Mesenchymal stem cell (in vitro differentiated cells and primary cell): ENCODE results near the gene DIS3L2.
"Not testable (repeated sequence)": the region's sequence is repeated elsewhere in the genome, so short reads cannot be mapped to it uniquely, and the experiment has no call there.

Experiments used
- DNase-seq: peaks from one replicate; pipeline ENCODE4 v3.0.0-alpha.2; 2013
- H2AFZ ChIP-seq: one replicate; pipeline ENCODE4 v1.6.1; 2013; ENCODE audit warnings: low read depth, mild to moderate bottlenecking, control low read depth, inconsistent platforms, low read length, moderate library complexity
- H2AK5ac ChIP-seq: 2 replicates; pipeline ENCODE4 v1.6.1; 2013; ENCODE audit warnings: low read length, moderate library complexity, mild to moderate bottlenecking, inconsistent platforms; ENCODE audit not compliant: severe bottlenecking
- H2BK120ac ChIP-seq: one replicate; pipeline ENCODE4 v1.6.1; 2013; ENCODE audit warnings: low read depth, mild to moderate bottlenecking, inconsistent platforms, low read length, moderate library complexity
- H2BK12ac ChIP-seq, 2 experiments: one replicate each; pipeline ENCODE4 v1.6.1; 2013; ENCODE audit warnings: inconsistent platforms in 2 of 2, low read length in 2 of 2, mild to moderate bottlenecking in 2 of 2, moderate library complexity in 2 of 2, control low read depth in 1 of 2
- H2BK15ac ChIP-seq: one replicate; pipeline ENCODE4 v1.6.1; 2013; ENCODE audit warnings: mild to moderate bottlenecking, low read depth, inconsistent platforms; ENCODE audit not compliant: poor library complexity, severe bottlenecking
- H2BK5ac ChIP-seq: 2 replicates; pipeline ENCODE4 v1.6.1; 2013; ENCODE audit warnings: low read depth, mild to moderate bottlenecking, low read length, control low read depth, inconsistent platforms; ENCODE audit not compliant: poor library complexity, severe bottlenecking
- H3K14ac ChIP-seq, 2 experiments: one replicate each; pipeline ENCODE4 v1.6.1; 2013; ENCODE audit warnings: inconsistent platforms in 2 of 2, low read length in 2 of 2, control low read depth in 1 of 2, mild to moderate bottlenecking in 1 of 2, moderate library complexity in 1 of 2
- H3K18ac ChIP-seq, 2 experiments: one replicate each; pipeline ENCODE4 v1.6.1; 2013; ENCODE audit warnings: inconsistent platforms in 2 of 2, low read length in 2 of 2, control low read depth in 1 of 2, low read depth in 1 of 2, mild to moderate bottlenecking in 1 of 2
- H3K23ac ChIP-seq, 2 experiments: one replicate each; pipeline ENCODE4 v1.6.1; 2013; ENCODE audit warnings: inconsistent platforms in 2 of 2, low read length in 2 of 2, mild to moderate bottlenecking in 2 of 2, moderate library complexity in 2 of 2, control low read depth in 1 of 2
- H3K27ac ChIP-seq: 2 replicates; pipeline ENCODE4 v1.5.1; 2013; ENCODE audit warnings: mild to moderate bottlenecking, moderate library complexity, low read length, control low read depth, inconsistent platforms; ENCODE audit not compliant: poor library complexity, severe bottlenecking
- H3K27me3 ChIP-seq, 2 experiments: 2 replicates each; pipeline versions ENCODE4 v1.6.1 to v1.7.0; 2013; ENCODE audit warnings: low read length in 2 of 2, mild to moderate bottlenecking in 2 of 2, moderate library complexity in 2 of 2, control low read depth in 1 of 2, inconsistent platforms in 1 of 2; ENCODE audit not compliant: control insufficient read depth in 1 of 2, insufficient read depth in 1 of 2
- H3K36me3 ChIP-seq, 2 experiments: 2 replicates each; pipeline versions ENCODE4 v1.6.1 to v1.7.0; 2013; ENCODE audit warnings: low read length in 2 of 2, control low read depth in 1 of 2, inconsistent platforms in 1 of 2, low read depth in 1 of 2, mild to moderate bottlenecking in 1 of 2; ENCODE audit not compliant: insufficient read depth in 2 of 2, control insufficient read depth in 1 of 2
- H3K4ac ChIP-seq, 2 experiments: one replicate each; pipeline ENCODE4 v1.6.1; 2013; ENCODE audit warnings: inconsistent platforms in 2 of 2, low read length in 2 of 2, mild to moderate bottlenecking in 2 of 2, moderate library complexity in 2 of 2, control low read depth in 1 of 2, low read depth in 1 of 2
- H3K4me1 ChIP-seq: 2 replicates; pipeline ENCODE4 v1.6.1; 2013; ENCODE audit warnings: low read depth, low read length, control low read depth; ENCODE audit not compliant: control insufficient read depth, insufficient read depth
- H3K4me2 ChIP-seq: 2 replicates; pipeline ENCODE4 v1.6.1; 2013; ENCODE audit warnings: low read length, mild to moderate bottlenecking, inconsistent platforms; ENCODE audit not compliant: poor library complexity, severe bottlenecking
- H3K4me3 ChIP-seq, 2 experiments: 2 replicates each; pipeline versions ENCODE4 v1.5.1 to v1.7.0; 2013; ENCODE audit warnings: low read length in 2 of 2, mild to moderate bottlenecking in 2 of 2, control low read depth in 1 of 2, low read depth in 1 of 2; ENCODE audit not compliant: insufficient read depth in 1 of 2
- H3K79me1 ChIP-seq: replicated peaks from 2 replicates; pipeline ENCODE4 v1.6.1; 2013; ENCODE audit warnings: mild to moderate bottlenecking, control low read depth, low read length, inconsistent platforms; ENCODE audit not compliant: poor library complexity, severe bottlenecking
- H3K9ac ChIP-seq: 2 replicates; pipeline ENCODE4 v1.7.0; 2013; ENCODE audit warnings: mild to moderate bottlenecking, low read length, moderate library complexity
- H3K9me3 ChIP-seq: 2 replicates; pipeline ENCODE4 v1.7.0; 2013; ENCODE audit warnings: mild to moderate bottlenecking, low read length; ENCODE audit not compliant: control insufficient read depth
- H4K8ac ChIP-seq: one replicate; pipeline ENCODE4 v1.6.1; 2013; ENCODE audit warnings: inconsistent platforms, mild to moderate bottlenecking, low read length, moderate library complexity
- H4K91ac ChIP-seq: one replicate; pipeline ENCODE4 v1.6.1; 2013; ENCODE audit warnings: mild to moderate bottlenecking, low read length, inconsistent platforms
- WGBS: methylation state at CpG from one replicate; pipeline ENCODE4 v1.1.7; 2013; ENCODE audit warnings: mixed read lengths; 5-methylcytosine and 5-hydroxymethylcytosine counted together

DIS3L2 gene

DNA sequence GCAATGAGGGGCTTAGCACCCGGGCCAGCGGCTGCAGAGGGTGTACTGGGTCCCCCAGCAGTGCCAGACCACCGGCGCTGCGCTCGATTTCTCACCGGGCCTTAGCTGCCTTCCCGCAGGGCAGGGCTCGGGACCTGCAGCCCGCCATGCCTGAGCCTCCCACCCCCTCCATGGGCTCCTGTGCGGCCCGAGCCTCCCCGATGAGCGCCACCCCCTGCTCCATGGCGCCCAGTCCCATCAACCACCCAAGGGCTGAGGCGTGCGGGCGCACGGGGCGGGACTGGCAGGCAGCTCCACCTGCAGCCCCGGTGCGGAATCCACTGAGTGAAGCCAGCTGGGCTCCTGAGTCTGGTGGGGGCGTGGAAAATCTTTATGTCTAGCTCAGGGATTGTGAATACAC lies 404.9 kb downstream of the DIS3L2 start:
- H3K4me3 ChIP-seq, H2BK5ac ChIP-seq, H3K4ac ChIP-seq, H2AK5ac ChIP-seq, H4K91ac ChIP-seq, H3K14ac ChIP-seq, H3K23ac ChIP-seq, H2BK15ac ChIP-seq, H2AFZ ChIP-seq, H3K79me1 ChIP-seq, H3K9me3 ChIP-seq, H3K9ac ChIP-seq, H3K36me3 ChIP-seq, H2BK120ac ChIP-seq, H4K8ac ChIP-seq, H3K18ac ChIP-seq, DNase-seq, H3K27me3 ChIP-seq, H2BK12ac ChIP-seq, H3K27ac ChIP-seq, H3K4me2 ChIP-seq: not testable (repeated sequence)
- WGBS, result 97% methylated on average over 12 of the region's 23 CpGs
- peaks cover 30% of the 10 kb centered on the region for H3K4me1 ChIP-seq

GRCh38 chr2:232367016-232367415 lies 405.5 kb downstream of the DIS3L2 start:
- H3K36me3 ChIP-seq, result no peaks in the 10 kb centered on the region
- H2BK12ac ChIP-seq, result no peak overlapping the region
- peaks cover 30% of the 10 kb centered on the region for H3K4me1 ChIP-seq
- H2BK15ac ChIP-seq, result no peak overlapping the region
- no peak overlapping the region for H3K27ac ChIP-seq
- H2AFZ ChIP-seq, result no peak overlapping the region
- H3K4me3 ChIP-seq, result no peak overlapping the region
- no peak overlapping the region for H3K9ac ChIP-seq
- no peak for DNase-seq
- no peak overlapping the region for H3K14ac ChIP-seq
- H2BK5ac ChIP-seq, result no peak overlapping the region
- no peaks in the 10 kb centered on the region for H3K79me1 ChIP-seq
- 79% methylated on average over 7 of the region's 7 CpGs for WGBS
- H3K9me3 ChIP-seq, result no peaks in the 10 kb centered on the region
- no peak overlapping the region for H3K4me2 ChIP-seq
- H4K8ac ChIP-seq, result no peak overlapping the region
- H2BK120ac ChIP-seq, result no peak overlapping the region
- H2AK5ac ChIP-seq, result no peak overlapping the region
- no peak overlapping the region for H3K4ac ChIP-seq
- no peak overlapping the region for H3K18ac ChIP-seq
- H3K27me3 ChIP-seq, result peaks cover 3 to 9% of the 10 kb centered on the region in 2 experiments
- H4K91ac ChIP-seq, result no peak overlapping the region
- no peak overlapping the region for H3K23ac ChIP-seq

DNA sequence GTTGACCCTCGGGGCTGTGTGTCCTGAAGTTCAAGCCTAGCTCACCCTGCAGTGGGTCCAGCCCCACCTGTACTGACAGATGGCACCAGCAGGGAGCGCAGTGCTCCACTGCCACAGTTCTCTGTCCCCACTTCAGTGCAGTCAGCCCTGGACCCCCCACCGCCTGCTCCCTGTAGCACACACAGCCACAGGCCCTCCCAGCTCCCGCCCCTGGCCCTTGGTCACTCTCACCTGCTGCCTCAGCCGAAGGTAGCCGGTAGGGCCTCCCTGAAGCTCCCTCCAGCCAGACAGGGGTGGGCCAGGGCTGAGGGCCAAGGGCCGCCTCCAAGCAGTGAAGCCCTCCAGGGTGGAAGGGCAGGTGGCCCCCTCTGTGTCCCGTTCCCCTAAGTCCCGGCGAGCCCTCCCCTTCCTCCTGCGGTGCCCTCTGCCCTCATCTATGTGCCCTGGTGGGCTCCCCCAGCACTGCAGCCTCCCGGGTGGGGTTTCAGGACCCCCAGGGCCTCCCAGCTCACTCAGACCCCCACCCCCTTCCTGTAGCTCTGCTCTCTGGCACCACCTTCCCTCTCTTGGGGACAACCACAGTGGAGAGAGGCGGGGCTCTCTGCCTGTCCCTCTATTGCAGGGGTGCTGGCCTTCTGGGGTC lies 406.2 kb downstream of the DIS3L2 start:
- H3K4ac ChIP-seq, result no peak overlapping the region

DNA sequence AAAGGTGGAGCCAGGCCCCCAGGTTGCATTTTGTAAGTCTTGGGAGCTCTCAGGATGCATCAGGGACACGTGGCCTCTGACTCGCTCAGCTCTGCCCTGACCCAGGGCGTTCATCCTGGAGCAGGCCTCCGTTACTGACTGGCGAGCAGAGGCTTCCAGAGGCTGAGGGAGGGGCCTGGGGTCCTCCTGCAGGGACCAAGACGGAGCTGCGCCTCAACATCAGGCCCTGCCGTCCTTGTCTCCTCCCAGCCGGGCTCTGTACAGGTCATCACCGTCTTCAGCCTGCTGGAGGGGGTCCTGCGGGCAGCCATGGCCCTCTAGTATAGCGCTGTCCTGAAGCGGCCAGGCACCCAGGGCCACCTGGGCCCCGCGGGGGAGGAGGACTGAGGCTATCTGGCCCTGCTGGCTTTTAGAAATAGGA lies 406.8 kb downstream of the DIS3L2 start:
- Histone ChIP-seq H3K4me2 (no peak overlapping the region), H3K9me3 (no peaks in the 10 kb centered on the region), H3K23ac (no peak overlapping the region), H3K18ac (no peak overlapping the region), H3K27ac (no peak overlapping the region), H2BK5ac (no peak overlapping the region), H3K4me1 (peaks cover 29% of the 10 kb centered on the region), H3K14ac (no peak overlapping the region), H4K91ac (no peak overlapping the region), H3K4ac (no peak overlapping the region), H2AK5ac (no peak overlapping the region), H3K27me3 (peaks cover 3 to 9% of the 10 kb centered on the region in 2 experiments), H4K8ac (no peak overlapping the region), H3K9ac (no peak overlapping the region), H2BK15ac (no peak overlapping the region), H3K4me3 (no peak overlapping the region), H2AFZ (no peak overlapping the region), H2BK120ac (no peak overlapping the region), H3K36me3 (no peaks in the 10 kb centered on the region), H3K79me1 (no peaks in the 10 kb centered on the region), H2BK12ac (no peak overlapping the region)
- peak; percentile 40 for DNase-seq
- 69% methylated on average over 13 of the region's 15 CpGs for WGBS

More for the DNA sequence above, 406.2 kb downstream of the DIS3L2 start:
- WGBS, result 72% methylated on average over 13 of the region's 13 CpGs
- no peak overlapping the region for H2AFZ ChIP-seq
- H4K91ac ChIP-seq, result no peak overlapping the region
- H3K79me1 ChIP-seq, result no peaks in the 10 kb centered on the region
- no peak overlapping the region for H2AK5ac ChIP-seq
- H3K27ac ChIP-seq, result no peak overlapping the region
- no peak overlapping the region for H4K8ac ChIP-seq
- peaks cover 30% of the 10 kb centered on the region for H3K4me1 ChIP-seq
- peak overlapping the region in 1 of 2 experiments; percentile 18 for H3K14ac ChIP-seq
- no peak overlapping the region for H3K18ac ChIP-seq
- H3K4me2 ChIP-seq, result no peak overlapping the region
- H2BK12ac ChIP-seq, result no peak overlapping the region
- no peaks in the 10 kb centered on the region for H3K36me3 ChIP-seq
- no peak overlapping the region for H3K4me3 ChIP-seq
- no peak overlapping the region for H2BK5ac ChIP-seq
- DNase-seq, result no peak
- H3K23ac ChIP-seq, result no peak overlapping the region
- no peak overlapping the region for H2BK15ac ChIP-seq
- H3K27me3 ChIP-seq, result peaks cover 3 to 9% of the 10 kb centered on the region in 2 experiments
- H3K9ac ChIP-seq, result no peak overlapping the region
- no peaks in the 10 kb centered on the region for H3K9me3 ChIP-seq
- no peak overlapping the region for H2BK120ac ChIP-seq
